Adrenal gland (tissue), 12 donors: Measurements from ENCODE around the gene MKNK1. TPM values are rescaled to one million over a fixed set of nuclear protein-coding genes. Genes with fewer than 3 reads are reported as not detected.
A peak's percentile ranks its signal among the peaks of the same experiment; 100 is the strongest.

ENCODE experiments used
- DNase-seq, 7 donors: peaks; one replicate each; pipeline ENCODE4 v3.0.0-alpha.2; 2019 to 2020
- H3K27ac ChIP-seq, 5 donors: fragments of 200-600 bp; sonication (generic) in 4 of 5; 1 replicate in 3 of 5; 2 replicates in 2 of 5; pipeline versions ENCODE4 v1.5.1 to v1.8.0; 2016 to 2020; ENCODE audit warnings: mild to moderate bottlenecking in 1 of 5
- H3K27me3 ChIP-seq: fragments of 200-600 bp; 2 replicates; pipeline ENCODE4 v1.8.0; 2021
- H3K36me3 ChIP-seq, 2 donors: fragments of 200-600 bp; replicated peaks in 1 of 2; 1 replicate in 1 of 2; 2 replicates in 1 of 2; pipeline versions ENCODE4 v1.5.1 to v1.8.0; 2018 to 2022
- H3K4me1 ChIP-seq, 2 donors: fragments of 200-600 bp; replicated peaks in 1 of 2; 1 replicate in 1 of 2; 2 replicates in 1 of 2; pipeline versions ENCODE4 v1.5.1 to v1.8.0; 2018 to 2021
- H3K4me3 ChIP-seq, 4 donors: fragments of 200-600 bp; sonication (generic) in 3 of 4; one replicate each; pipeline ENCODE4 v1.5.1; 2016 to 2018
- H3K9me3 ChIP-seq, 3 donors: fragments of 200-600 bp; sonication (generic) in 1 of 3; replicated peaks in 1 of 3; 1 replicate in 2 of 3; 2 replicates in 1 of 3; pipeline versions ENCODE4 v1.5.1 to v1.8.0; 2016 to 2021
- POLR2A ChIP-seq, 2 donors: fragments of 450-650 bp; IDR thresholded peaks; one replicate each; pipeline ENCODE4 v1.6.1; 2017; ENCODE audit warnings: antibody characterized with exemption in 2 of 2, mild to moderate bottlenecking in 2 of 2, moderate library complexity in 1 of 2
- WGBS, 4 donors: extraction: QIAGEN DNeasy Blood & Tissue Kit in 2 of 4; methylation state at CpG; one replicate each; pipeline versions ENCODE4 v1.1.5 to v1.1.7; 2013 to 2017; 5-methylcytosine and 5-hydroxymethylcytosine counted together
- intact Hi-C, 2 donors: fragments of 100-400 bp; cut with DNase I; formaldehyde crosslinking; loops; one replicate each; pipeline versions ENCODE4 v1.14.1 to v1.15.0; 2022 to 2023
- polyA plus RNA-seq, 3 donors: library from polyadenylated mRNA; stranded (reverse); fragments of 200-250 nt in 2 of 3; fragments of 350-450 nt in 1 of 3; fragmentation: Illumina TruSeq in 1 of 3; extraction: RNeasy Lipid Tissue Mini Kit (QIAGEN cat#74804) in 1 of 3; gene quantifications; one replicate each; pipeline ENCODE4 v1.2.3, GENCODE V29; 2013 to 2014
- total RNA-seq, 9 donors: library from RNA; depleted of rRNA in 4 of 9; stranded (reverse); fragments of >200 nt in 4 of 9; fragments of 120-200 nt in 1 of 9; fragmentation: NEBNext Ultra II Directional in 1 of 9; extraction: Animal tissue kit (Norgen Biotek cat#: 25700) in 1 of 9; gene quantifications; one replicate each; pipeline versions ENCODE4 v1.1.0 to v1.2.4, GENCODE V29; 2013 to 2023
- TF ChIP-seq, protein P1 (sequence below), 6 experiments: fragments of 450-650 bp in 4 of 6; fragments of 200-600 bp in 2 of 6; sonication (generic) in 1 of 6; IDR thresholded peaks; 1 replicate in 5 of 6; 2 replicates in 1 of 6; pipeline versions ENCODE4 v1.5.1 to v1.8.0; 2016 to 2021; ENCODE audit warnings: antibody characterized with exemption in 6 of 6, mild to moderate bottlenecking in 2 of 6, moderate library complexity in 1 of 6
- donor health status: healthy with polysubstance abuse.
- donor health status: Bipolar disorder and iron deficiency.
- donor health status: DM: yes; HTN: yes; CAD: no.
- donor health status: DM: no; HTN: no; CAD: no.
- donor health status: DM: no; HTN: no; CAD: no.
- donor health status: DM: yes; HTN: yes; CAD: no.

MKNK1 gene
- total and polyA plus RNA-seq, 12 donors = 29.6 to 83.0 (median 46.5) TPM

DNA sequence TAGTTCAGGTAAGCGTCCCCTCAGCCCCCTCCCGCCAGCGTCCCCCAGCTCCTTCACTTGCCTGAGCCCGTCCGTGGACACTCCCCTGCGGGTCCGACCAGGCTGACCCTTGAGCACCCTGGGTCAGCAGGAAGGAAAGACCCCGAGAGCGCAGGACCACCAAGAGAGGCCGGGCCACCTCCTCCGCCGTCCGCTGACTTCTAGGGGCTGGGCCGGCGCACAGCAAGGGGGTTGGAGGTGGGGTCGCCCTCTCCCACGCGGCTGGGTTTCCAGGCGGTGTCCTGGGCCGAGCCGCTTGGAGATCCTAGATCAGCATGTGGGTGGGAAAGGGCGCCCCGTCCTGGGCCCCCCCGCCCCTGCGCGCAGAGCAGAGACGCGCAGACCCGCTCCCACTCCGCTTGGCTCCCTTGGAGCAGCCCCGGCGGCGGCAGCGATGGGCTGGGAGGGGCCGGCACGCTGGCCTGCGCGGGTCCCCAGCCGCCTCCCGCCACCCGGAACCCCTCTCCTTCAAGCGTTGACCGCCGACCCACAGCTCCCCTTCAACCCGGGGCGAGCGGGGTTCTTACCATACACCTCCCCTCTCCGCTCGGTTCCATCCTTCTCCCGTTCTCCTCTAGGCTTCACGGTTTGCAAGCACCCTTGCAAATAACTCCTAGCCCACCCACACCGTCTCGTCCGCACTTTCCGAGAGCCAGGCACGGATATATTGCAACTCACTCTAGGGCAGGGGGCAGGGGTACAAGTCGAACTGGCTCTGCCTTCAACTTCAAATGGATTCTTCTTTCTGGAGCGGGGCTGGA, 60.1 kb downstream of the MKNK1 start:
- 8 to 16% (median 10%) methylated on average over 20 to 58 of the region's 58 CpGs for WGBS, 4 donors
- TF ChIP-seq, protein P1, sequence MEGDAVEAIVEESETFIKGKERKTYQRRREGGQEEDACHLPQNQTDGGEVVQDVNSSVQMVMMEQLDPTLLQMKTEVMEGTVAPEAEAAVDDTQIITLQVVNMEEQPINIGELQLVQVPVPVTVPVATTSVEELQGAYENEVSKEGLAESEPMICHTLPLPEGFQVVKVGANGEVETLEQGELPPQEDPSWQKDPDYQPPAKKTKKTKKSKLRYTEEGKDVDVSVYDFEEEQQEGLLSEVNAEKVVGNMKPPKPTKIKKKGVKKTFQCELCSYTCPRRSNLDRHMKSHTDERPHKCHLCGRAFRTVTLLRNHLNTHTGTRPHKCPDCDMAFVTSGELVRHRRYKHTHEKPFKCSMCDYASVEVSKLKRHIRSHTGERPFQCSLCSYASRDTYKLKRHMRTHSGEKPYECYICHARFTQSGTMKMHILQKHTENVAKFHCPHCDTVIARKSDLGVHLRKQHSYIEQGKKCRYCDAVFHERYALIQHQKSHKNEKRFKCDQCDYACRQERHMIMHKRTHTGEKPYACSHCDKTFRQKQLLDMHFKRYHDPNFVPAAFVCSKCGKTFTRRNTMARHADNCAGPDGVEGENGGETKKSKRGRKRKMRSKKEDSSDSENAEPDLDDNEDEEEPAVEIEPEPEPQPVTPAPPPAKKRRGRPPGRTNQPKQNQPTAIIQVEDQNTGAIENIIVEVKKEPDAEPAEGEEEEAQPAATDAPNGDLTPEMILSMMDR (IDR thresholded peaks at IDR 0.05) = no peak
- H3K27me3 ChIP-seq = peaks cover 24% of the 10 kb centered on the region
- no peaks in the 10 kb centered on the region for H3K4me1 ChIP-seq
- no peaks in the 10 kb centered on the region for H3K9me3 ChIP-seq
- H3K36me3 ChIP-seq = no peaks in the 10 kb centered on the region
- intact Hi-C loops = no loop called here
- H3K4me3 ChIP-seq = no peak overlapping the region
- H3K27ac ChIP-seq = no peak overlapping the region
- DNase-seq = no peak

DNA sequence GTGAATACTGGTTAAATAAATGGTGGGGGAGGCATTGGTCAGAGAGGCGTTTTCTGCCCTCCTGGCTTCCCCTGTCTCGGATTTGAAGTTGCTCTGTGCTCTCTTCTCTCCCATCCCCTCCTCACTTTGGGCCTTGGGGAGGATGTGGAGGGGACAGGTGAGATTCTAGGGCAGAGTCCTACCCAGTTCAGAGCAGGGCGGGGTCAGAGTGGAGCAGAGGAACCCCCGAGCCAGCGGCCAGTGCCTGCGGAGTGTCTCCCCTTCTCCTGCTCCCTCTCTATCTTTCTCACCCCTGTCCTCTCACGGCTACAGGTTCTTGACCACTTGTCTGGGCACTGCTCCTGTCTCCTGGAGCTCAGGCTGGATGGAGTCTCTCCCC, 60.7 kb downstream of the MKNK1 start:
- TF ChIP-seq POLR2A (IDR thresholded peaks at IDR 0.05) = no peak
- TF ChIP-seq, protein P1 (IDR thresholded peaks at IDR 0.05) = no peak
- Histone ChIP-seq H3K27me3 (peaks cover 24% of the 10 kb centered on the region), H3K36me3 (no peaks in the 10 kb centered on the region), H3K4me1 (no peaks in the 10 kb centered on the region), H3K4me3 (no peak overlapping the region), H3K9me3 (no peaks in the 10 kb centered on the region), H3K27ac (no peak overlapping the region)
- 58 to 70% (median 64%) methylated on average over 7 of the region's 7 CpGs for WGBS, 4 donors
- intact Hi-C loops = no loop called here
- DNase-seq = no peak

DNA sequence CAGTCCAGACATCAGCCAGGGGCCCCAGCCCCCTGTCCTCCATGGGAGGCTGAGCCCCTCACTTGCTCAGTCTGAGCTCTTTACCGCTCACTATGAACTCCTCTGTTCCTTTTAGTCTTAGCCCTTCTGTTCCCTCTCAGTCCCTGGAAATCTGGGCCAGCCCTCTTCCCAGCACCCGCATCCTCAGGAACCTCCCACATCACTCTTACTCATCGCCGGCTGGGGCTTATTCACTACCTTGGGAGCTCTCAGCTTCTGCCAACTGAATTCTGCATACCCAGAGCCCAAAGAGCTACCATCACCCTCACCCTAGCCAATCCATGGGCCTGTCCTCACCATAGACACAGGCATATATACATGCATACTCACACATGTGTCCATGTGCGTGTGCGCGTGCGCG, 64.1 kb downstream of the MKNK1 start:
- H3K4me1 ChIP-seq = no peaks in the 10 kb centered on the region
- peak in 5 of 7 donors; percentile 32 to 73 (median 44) for DNase-seq
- intact Hi-C loops = loop anchor here in 1 of 2 donors (5.0 kb wide), 1 partner anchor 182 kb away; no protein-coding TSS in a partner anchor
- no peaks in the 10 kb centered on the region for H3K9me3 ChIP-seq
- no peak overlapping the region for H3K27ac ChIP-seq
- TF ChIP-seq, protein P1 (IDR thresholded peaks at IDR 0.05) = no peak
- no peak for TF ChIP-seq POLR2A (IDR thresholded peaks at IDR 0.05)
- H3K36me3 ChIP-seq = no peaks in the 10 kb centered on the region
- WGBS, 4 donors = 52 to 69% (median 61%) methylated on average over 9 of the region's 9 CpGs
- peaks cover 25% of the 10 kb centered on the region for H3K27me3 ChIP-seq
- H3K4me3 ChIP-seq = no peak overlapping the region

DNA sequence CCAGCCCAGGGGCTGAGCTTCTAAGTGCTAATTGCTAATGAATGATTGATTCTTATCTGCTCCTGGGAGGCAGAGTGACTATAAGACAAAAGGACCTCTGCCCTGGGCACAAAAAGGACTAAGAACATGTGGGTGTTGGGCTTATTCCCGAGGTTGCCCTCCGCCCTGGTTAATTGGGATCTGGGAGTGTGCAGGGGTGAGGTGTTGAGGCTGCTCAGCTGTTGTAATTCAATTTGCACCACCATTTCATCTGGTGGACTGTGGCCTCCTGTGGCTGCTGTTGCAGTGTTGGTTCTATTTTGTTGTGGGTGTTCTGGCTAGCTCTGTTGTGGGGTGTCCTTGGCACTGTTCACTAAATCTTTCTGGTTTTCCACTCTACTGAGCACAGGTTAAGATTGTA, 65.9 kb downstream of the MKNK1 start:
- Histone ChIP-seq H3K27ac (no peak overlapping the region), H3K4me3 (no peak overlapping the region), H3K9me3 (no peaks in the 10 kb centered on the region), H3K4me1 (peaks cover 5 to 6% of the 10 kb centered on the region in 2 donors), H3K36me3 (no peaks in the 10 kb centered on the region), H3K27me3 (peaks cover 8% of the 10 kb centered on the region)
- no peak for DNase-seq
- intact Hi-C loops = loop anchor here in 1 of 2 donors (5.0 kb wide), 1 partner anchor 184 kb away; no protein-coding TSS in a partner anchor
- 75 to 85% (median 83%) methylated on average over 2 of the region's 2 CpGs for WGBS, 4 donors
- TF ChIP-seq, protein P1 (IDR thresholded peaks at IDR 0.05) = no peak
- no peak for TF ChIP-seq POLR2A (IDR thresholded peaks at IDR 0.05)
